IMR-90 (cell line): Measurements from ENCODE around the gene PRKD1. TPM values are rescaled to one million over a fixed set of nuclear protein-coding genes. Genes with fewer than 3 reads are reported as not detected.

ENCODE experiments used
- ATAC-seq: fragments of 200-7000 bp; cut with Tn5 transposase; 2 replicates; pipeline ENCODE4 v1.9.1; 2020; ENCODE audit warnings: low read depth, mild to moderate bottlenecking, moderate library complexity
- BruUV-seq: library from RNA; stranded (reverse); fragments of 400-500 nt; replicated peaks from 2 replicates; lab custom pipeline; 2021; lab: Mats Ljungman, UMichigan
- CTCF ChIA-PET: fragments of 300-600 bp; formaldehyde crosslinking; extraction: SDS; loops from one replicate; lab custom pipeline; 2021; ENCODE audit warnings: antibody characterized with exemption; lab: Yijun Ruan, JAX
- POLR2A ChIA-PET: fragments of 300-600 bp; sonication (Branson Sonifier 250); formaldehyde crosslinking; loops from one replicate; lab custom pipeline; 2022; ENCODE audit warnings: antibody characterized with exemption; ENCODE audit not compliant: unreplicated experiment; lab: Charles Lee
- DNase-seq: peaks from one replicate; pipeline ENCODE4 v3.0.0; 2013
- H2AFZ ChIP-seq: replicated peaks from 2 replicates; pipeline ENCODE3; 2013; ENCODE audit warnings: low read length, mild to moderate bottlenecking; ENCODE audit not compliant: poor library complexity
- H2AK5ac ChIP-seq: 2 replicates; pipeline ENCODE4 v1.6.1; 2013; ENCODE audit warnings: low read depth, low read length, inconsistent platforms
- H2AK9ac ChIP-seq: replicated peaks from 2 replicates; pipeline ENCODE3; 2013; ENCODE audit warnings: mild to moderate bottlenecking, low read depth, low read length, moderate library complexity; ENCODE audit not compliant: poor library complexity
- H2BK120ac ChIP-seq: 2 replicates; pipeline ENCODE4 v1.6.1; 2013; ENCODE audit warnings: low read depth, low read length, inconsistent platforms
- H2BK15ac ChIP-seq: 3 replicates; pipeline ENCODE4 v1.6.1; 2013; ENCODE audit warnings: low read depth, low read length, inconsistent platforms
- H2BK20ac ChIP-seq: 2 replicates; pipeline ENCODE4 v1.6.1; 2013; ENCODE audit warnings: low read depth, mild to moderate bottlenecking, inconsistent platforms, low read length, moderate library complexity
- H2BK5ac ChIP-seq: 2 replicates; pipeline ENCODE4 v1.6.1; 2013; ENCODE audit warnings: mild to moderate bottlenecking, low read depth, low read length, inconsistent platforms; ENCODE audit not compliant: poor library complexity, severe bottlenecking
- H3K14ac ChIP-seq: replicated peaks from 2 replicates; pipeline ENCODE4 v1.6.1; 2013; ENCODE audit warnings: low read depth, low read length, inconsistent platforms
- H3K18ac ChIP-seq: 2 replicates; pipeline ENCODE4 v1.6.1; 2013; ENCODE audit warnings: low read depth, low read length, control low read depth
- H3K23ac ChIP-seq: 2 replicates; pipeline ENCODE4 v1.6.1; 2013; ENCODE audit warnings: low read depth, low read length, inconsistent platforms
- H3K27ac ChIP-seq: 2 replicates; pipeline ENCODE4 v1.5.1; 2013; ENCODE audit warnings: mild to moderate bottlenecking, control low read depth, low read length; ENCODE audit not compliant: insufficient read depth
- H3K27me3 ChIP-seq: 2 replicates; pipeline ENCODE4 v1.6.1; 2013; ENCODE audit warnings: low read length; ENCODE audit not compliant: control insufficient read depth, insufficient read depth
- H3K36me3 ChIP-seq: 2 replicates; pipeline ENCODE4 v1.6.1; 2013; ENCODE audit warnings: low read length, mixed read lengths; ENCODE audit not compliant: control insufficient read depth, insufficient read depth
- H3K4ac ChIP-seq: 2 replicates; pipeline ENCODE4 v1.6.1; 2013; ENCODE audit warnings: low read depth, low read length, inconsistent platforms
- H3K4me1 ChIP-seq: 2 replicates; pipeline ENCODE4 v1.6.1; 2013; ENCODE audit warnings: low read length, mixed read lengths; ENCODE audit not compliant: control insufficient read depth, insufficient read depth
- H3K4me2 ChIP-seq: 2 replicates; pipeline ENCODE4 v1.6.1; 2013; ENCODE audit warnings: low read depth, mild to moderate bottlenecking, control low read depth, low read length, moderate library complexity
- H3K4me3 ChIP-seq: 2 replicates; pipeline ENCODE4 v1.5.1; 2013; ENCODE audit warnings: low read depth, mild to moderate bottlenecking, control low read depth, low read length, moderate library complexity; ENCODE audit not compliant: insufficient read depth
- H3K56ac ChIP-seq: 2 replicates; pipeline ENCODE4 v1.6.1; 2013; ENCODE audit warnings: low read length, inconsistent platforms; ENCODE audit not compliant: insufficient read depth; ENCODE audit errors: extremely low read depth
- H3K79me1 ChIP-seq, 2 experiments: 2 replicates each; pipeline ENCODE4 v1.6.1; 2013; ENCODE audit warnings: low read length in 2 of 2, inconsistent platforms in 1 of 2, low read depth in 1 of 2
- H3K9ac ChIP-seq: 2 replicates; pipeline ENCODE4 v1.6.1; 2013; ENCODE audit warnings: low read depth, low read length, control low read depth
- H3K9me1 ChIP-seq: 2 replicates; pipeline ENCODE4 v1.6.1; 2013; ENCODE audit warnings: low read length, inconsistent platforms; ENCODE audit not compliant: insufficient read depth
- H3K9me3 ChIP-seq: 2 replicates; pipeline ENCODE4 v1.6.1; 2013; ENCODE audit warnings: low read length; ENCODE audit not compliant: control insufficient read depth, insufficient read depth
- H4K20me1 ChIP-seq: 2 replicates; pipeline ENCODE4 v1.6.1; 2013; ENCODE audit warnings: low read length, inconsistent platforms; ENCODE audit not compliant: insufficient read depth
- H4K5ac ChIP-seq: 2 replicates; pipeline ENCODE4 v1.6.1; 2013; ENCODE audit warnings: mild to moderate bottlenecking, low read depth, low read length, control low read depth
- H4K8ac ChIP-seq, 2 experiments: 2 replicates each; pipeline ENCODE4 v1.6.1; 2013; ENCODE audit warnings: low read depth in 2 of 2, low read length in 2 of 2, control low read depth in 1 of 2, inconsistent platforms in 1 of 2
- H4K91ac ChIP-seq: 2 replicates; pipeline ENCODE4 v1.6.1; 2013; ENCODE audit warnings: low read depth, low read length, inconsistent platforms; ENCODE audit not compliant: insufficient read depth
- CEBPB ChIP-seq: IDR thresholded peaks from 2 replicates; pipeline ENCODE4 v1.6.1; 2012; ENCODE audit warnings: low read depth, low read length, improper control_type of control experiment
- CHD1 ChIP-seq: IDR thresholded peaks from 2 replicates; pipeline ENCODE4 v1.6.1; 2012; ENCODE audit warnings: low read depth, low read length, improper control_type of control experiment
- FOS ChIP-seq: fragments of 150-350 bp; IDR thresholded peaks from 2 replicates; pipeline ENCODE4 v1.6.1; 2016; ENCODE audit warnings: low read depth, low read length
- MAFK ChIP-seq: IDR thresholded peaks from 2 replicates; pipeline ENCODE4 v1.6.1; 2012; ENCODE audit warnings: low read depth, low read length, improper control_type of control experiment
- MXI1 ChIP-seq: IDR thresholded peaks from 2 replicates; pipeline ENCODE4 v1.6.1; 2012; ENCODE audit warnings: low read depth, mild to moderate bottlenecking, low read length, moderate library complexity, borderline replicate concordance
- POLR2A ChIP-seq: IDR thresholded peaks from 2 replicates; pipeline ENCODE4 v1.6.1; 2012; ENCODE audit warnings: mild to moderate bottlenecking, low read depth, low read length
- RAD21 ChIP-seq: IDR thresholded peaks from 2 replicates; pipeline ENCODE4 v1.6.1; 2012; ENCODE audit warnings: low read length, improper control_type of control experiment
- RCOR1 ChIP-seq: IDR thresholded peaks from 2 replicates; pipeline ENCODE4 v1.6.1; 2012; ENCODE audit warnings: mild to moderate bottlenecking, low read length, improper control_type of control experiment; ENCODE audit not compliant: insufficient replicate concordance
- SMC3 ChIP-seq: fragments of 150-350 bp; IDR thresholded peaks from 2 replicates; pipeline ENCODE4 v1.6.1; 2016; ENCODE audit warnings: low read depth, mild to moderate bottlenecking, antibody characterized with exemption, low read length, moderate library complexity
- WGBS, 2 experiments: methylation state at CpG; one replicate each; pipeline versions ENCODE4 v1.1.5 to v1.1.7; 2013; ENCODE audit warnings: missing lambda C conversion rate in 2 of 2; ENCODE audit not compliant: insufficient read length in 1 of 2; ENCODE audit errors: extremely low coverage in 2 of 2; 5-methylcytosine and 5-hydroxymethylcytosine counted together
- dilution Hi-C: fragments of 300-500 bp; cut with HindIII; formaldehyde crosslinking; loops from one replicate; pipeline ENCODE4 v1.14.3; 2018; ENCODE audit warnings: low sequenced_read_pairs; ENCODE audit not compliant: unreplicated experiment
- in situ Hi-C: fragments of 300-500 bp; cut with MboI; formaldehyde crosslinking; loops from 3 replicates; pipeline ENCODE4 v1.14.3; 2019; ENCODE audit warnings: low sequenced_read_pairs, inconsistent platforms, mixed read lengths
- intact Hi-C: fragments of 100-400 bp; cut with micrococcal nuclease; formaldehyde crosslinking; loops from 2 replicates; pipeline ENCODE4 v1.10.0; 2022
- polyA plus RNA-seq, 3 experiments: library from polyadenylated mRNA; depleted of rRNA; stranded (reverse); fragments of >200 nt; gene quantifications; 2 replicates each; pipeline ENCODE4 v1.2.3, GENCODE V29; 2012; ENCODE audit warnings: low replicate concordance in 1 of 3
- total RNA-seq: library from RNA; depleted of rRNA; stranded (reverse); fragments of >200 nt; gene quantifications from 2 replicates; pipeline ENCODE4 v1.2.3, GENCODE V29; 2012
- TF ChIP-seq, protein P1 (sequence below): fragments of 150-350 bp; IDR thresholded peaks from 2 replicates; pipeline ENCODE4 v1.6.1; 2017; ENCODE audit warnings: mild to moderate bottlenecking, antibody characterized with exemption, low read length, low read depth

Gene PRKD1
- total and polyA plus RNA-seq, 2 of the 4 experiments (the other 2 are of a cell fraction) = 12.9 to 14.2 TPM

DNA sequence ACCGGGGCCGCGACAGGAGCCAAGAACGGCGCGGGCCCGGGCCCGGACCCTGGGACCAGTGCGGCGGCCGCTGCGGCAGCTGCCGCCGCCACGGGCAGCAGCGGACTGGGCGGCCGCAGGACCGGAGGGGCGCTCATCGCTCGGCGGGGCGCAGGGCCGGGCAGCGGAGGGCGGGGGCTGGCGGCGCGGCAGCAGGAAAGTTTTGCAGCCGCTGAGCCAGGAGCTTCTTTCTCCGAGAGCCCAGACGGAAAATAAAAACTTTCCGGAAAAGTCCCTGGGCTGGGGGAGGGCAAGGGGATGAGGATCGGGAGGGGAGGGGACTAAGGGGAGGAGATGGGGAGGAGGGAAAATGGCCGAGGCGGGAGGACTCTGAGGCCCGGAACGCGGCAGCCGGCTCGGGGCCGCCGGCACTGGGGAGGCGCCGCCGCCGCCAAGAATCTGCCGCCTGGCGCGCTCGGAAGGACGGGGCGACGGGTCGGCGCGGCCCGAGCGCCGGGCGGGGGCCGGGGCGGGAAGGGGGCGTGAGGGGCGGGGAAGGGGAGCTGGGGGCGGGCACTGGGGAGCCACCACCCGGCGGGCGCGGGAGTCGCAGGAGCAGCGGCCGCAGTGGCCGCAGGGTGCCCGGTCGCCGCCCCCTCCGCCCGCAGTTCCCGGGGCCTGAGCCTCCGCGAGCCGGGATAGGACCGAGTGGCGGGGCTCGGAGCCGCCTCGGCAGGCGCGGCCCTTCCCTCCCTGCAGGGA, at the start of gene PRKD1 (continued):
- TF ChIP-seq MAFK (no peak), FOS (no peak)

DNA sequence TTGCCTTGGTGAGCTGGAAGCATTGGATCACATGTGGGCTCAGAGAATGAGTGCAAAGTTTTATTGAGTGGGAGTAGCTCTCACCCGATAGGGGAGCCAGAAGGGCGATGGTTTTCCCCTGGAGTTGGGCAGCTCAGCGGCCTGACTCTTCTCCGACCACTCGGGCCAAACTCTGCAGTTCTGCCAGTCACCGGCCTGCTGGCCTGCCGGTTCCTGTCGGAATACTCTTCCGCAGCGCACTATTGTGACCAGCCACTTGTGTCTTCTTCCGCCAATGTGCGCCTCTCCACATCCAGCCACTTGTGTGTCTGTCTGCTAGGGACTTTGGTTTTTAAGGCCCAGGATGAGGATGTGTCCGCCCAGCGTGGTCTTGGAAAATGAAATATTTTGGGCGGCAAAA, 43.5 kb upstream of the PRKD1 start:
- H2AK9ac ChIP-seq = no peak overlapping the region
- H2AK5ac ChIP-seq = no peak overlapping the region
- no peak overlapping the region for H3K14ac ChIP-seq
- ATAC-seq (no peak), DNase-seq (no peak)
- no peak overlapping the region for H4K8ac ChIP-seq
- intact Hi-C loops = no loop called here
- WGBS, 2 experiments = 98% methylated on average over 5 of the region's 15 CpGs; no CpG with 5 or more reads in 1 of the 2 experiments
- in situ Hi-C loops = no loop called here
- dilution Hi-C loops = no loop called here
- H4K20me1 ChIP-seq = no peaks in the 10 kb centered on the region
- ChIA-PET POLR2A (no interaction called here), CTCF (no interaction called here)
- no peak overlapping the region for H2AFZ ChIP-seq
- H3K36me3 ChIP-seq = no peaks in the 10 kb centered on the region
- no peaks in the 10 kb centered on the region for H3K79me1 ChIP-seq
- H3K4me3 ChIP-seq = no peak overlapping the region
- no peak overlapping the region for H3K27ac ChIP-seq
- H4K91ac ChIP-seq = no peak overlapping the region
- H3K4ac ChIP-seq = no peak overlapping the region
- H2BK5ac ChIP-seq = no peak overlapping the region
- BruUV-seq = no TSS peak
- no peak overlapping the region for H3K56ac ChIP-seq
- H3K9me1 ChIP-seq = no peaks in the 10 kb centered on the region
- no peak overlapping the region for H2BK15ac ChIP-seq
- no peaks in the 10 kb centered on the region for H3K27me3 ChIP-seq
- H3K18ac ChIP-seq = no peak overlapping the region
- no peaks in the 10 kb centered on the region for H3K4me1 ChIP-seq
- no peak overlapping the region for H2BK20ac ChIP-seq
- no peak overlapping the region for H4K5ac ChIP-seq
- H2BK120ac ChIP-seq = no peak overlapping the region
- no peaks in the 10 kb centered on the region for H3K9me3 ChIP-seq
- H3K9ac ChIP-seq = no peak overlapping the region
- H3K4me2 ChIP-seq = no peak overlapping the region
- TF ChIP-seq, protein P1, sequence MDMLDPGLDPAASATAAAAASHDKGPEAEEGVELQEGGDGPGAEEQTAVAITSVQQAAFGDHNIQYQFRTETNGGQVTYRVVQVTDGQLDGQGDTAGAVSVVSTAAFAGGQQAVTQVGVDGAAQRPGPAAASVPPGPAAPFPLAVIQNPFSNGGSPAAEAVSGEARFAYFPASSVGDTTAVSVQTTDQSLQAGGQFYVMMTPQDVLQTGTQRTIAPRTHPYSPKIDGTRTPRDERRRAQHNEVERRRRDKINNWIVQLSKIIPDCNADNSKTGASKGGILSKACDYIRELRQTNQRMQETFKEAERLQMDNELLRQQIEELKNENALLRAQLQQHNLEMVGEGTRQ = no peak
- TF ChIP-seq CEBPB (no peak), POLR2A (no peak), RAD21 (no peak), SMC3 (no peak), CHD1 (no peak), RCOR1 (no peak), MAFK (no peak), MXI1 (no peak)
- H3K23ac ChIP-seq = no peak overlapping the region
